Measurements from ENCODE around the gene BCL11B. TPM values are rescaled to one million over a fixed set of nuclear protein-coding genes. Genes with fewer than 3 reads are reported as not detected.

Gene BCL11B
- total RNA-seq, 2 experiments from 2014 or later = not detected

DNA sequence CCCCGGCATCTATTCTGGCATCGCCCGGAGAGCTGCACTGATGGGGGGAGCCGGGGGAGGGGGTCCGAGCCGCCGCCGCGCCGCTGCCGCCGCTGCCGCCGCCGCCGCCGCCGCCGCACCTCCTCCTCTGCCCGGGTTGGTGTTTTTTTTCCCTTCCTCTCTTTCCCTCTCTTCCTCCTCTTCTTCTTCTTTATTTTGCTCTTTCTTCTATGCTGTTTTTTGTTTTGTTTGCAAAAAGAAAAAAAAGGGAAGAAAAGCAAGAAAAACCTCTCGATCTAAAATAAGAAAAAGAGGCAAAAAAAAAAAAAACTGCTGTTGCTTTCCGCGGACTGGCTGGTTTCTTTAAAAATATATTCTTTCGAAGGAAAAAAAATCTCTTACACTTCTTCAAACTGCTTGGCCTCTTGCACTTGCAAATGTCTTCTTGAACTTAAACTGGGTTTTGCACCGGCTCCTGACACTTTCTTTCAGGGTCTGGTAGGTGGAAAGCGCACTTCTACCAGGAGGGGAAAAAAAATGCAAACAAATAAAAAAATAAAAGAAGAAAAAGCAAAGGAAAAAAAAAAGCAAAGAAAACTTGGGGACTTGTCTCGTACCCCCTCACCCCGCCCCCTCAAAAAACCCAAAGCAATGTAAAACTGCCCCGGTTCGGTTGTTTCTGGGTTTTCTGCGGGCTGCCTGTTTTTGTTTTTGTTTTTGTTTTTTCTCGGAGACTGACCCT is 616 bp downstream of the BCL11B start:
- no peak overlapping the region for H3K27ac ChIP-seq (ENCODE audit: low read depth, low read length, poor library complexity, severe bottlenecking)
- no peak overlapping the region for H2AFZ ChIP-seq (ENCODE audit: low read length)
- intact Hi-C loops (cut with micrococcal nuclease; ENCODE audit: unreplicated experiment) = no loop called here
- DNase-seq (ENCODE audit: low spot score) = no peak
- no peak for TF ChIP-seq EZH2phosphoT487 (IDR thresholded peaks at IDR 0.05; ENCODE audit: borderline replicate concordance, low read depth, low read length)
- TF ChIP-seq, protein P1, sequence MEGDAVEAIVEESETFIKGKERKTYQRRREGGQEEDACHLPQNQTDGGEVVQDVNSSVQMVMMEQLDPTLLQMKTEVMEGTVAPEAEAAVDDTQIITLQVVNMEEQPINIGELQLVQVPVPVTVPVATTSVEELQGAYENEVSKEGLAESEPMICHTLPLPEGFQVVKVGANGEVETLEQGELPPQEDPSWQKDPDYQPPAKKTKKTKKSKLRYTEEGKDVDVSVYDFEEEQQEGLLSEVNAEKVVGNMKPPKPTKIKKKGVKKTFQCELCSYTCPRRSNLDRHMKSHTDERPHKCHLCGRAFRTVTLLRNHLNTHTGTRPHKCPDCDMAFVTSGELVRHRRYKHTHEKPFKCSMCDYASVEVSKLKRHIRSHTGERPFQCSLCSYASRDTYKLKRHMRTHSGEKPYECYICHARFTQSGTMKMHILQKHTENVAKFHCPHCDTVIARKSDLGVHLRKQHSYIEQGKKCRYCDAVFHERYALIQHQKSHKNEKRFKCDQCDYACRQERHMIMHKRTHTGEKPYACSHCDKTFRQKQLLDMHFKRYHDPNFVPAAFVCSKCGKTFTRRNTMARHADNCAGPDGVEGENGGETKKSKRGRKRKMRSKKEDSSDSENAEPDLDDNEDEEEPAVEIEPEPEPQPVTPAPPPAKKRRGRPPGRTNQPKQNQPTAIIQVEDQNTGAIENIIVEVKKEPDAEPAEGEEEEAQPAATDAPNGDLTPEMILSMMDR (conservative IDR thresholded peaks at IDR 0.05; ENCODE audit: low read length) = no peak
- no peaks in the 10 kb centered on the region for H3K79me2 ChIP-seq (ENCODE audit: insufficient read depth, low read depth, low read length)
- H3K36me3 ChIP-seq (ENCODE audit: insufficient read depth, low read length) = no peaks in the 10 kb centered on the region
- H3K9me2 ChIP-seq (ENCODE audit: insufficient read depth, low read length) = no peaks in the 10 kb centered on the region
- CTCF ChIA-PET (ENCODE audit: unreplicated experiment) = no interaction called here
- H3K4me2 ChIP-seq (ENCODE audit: low read length) = no peak overlapping the region
- no TSS peak for BruUV-seq (replicated peaks)
- no peaks in the 10 kb centered on the region for H3K4me1 ChIP-seq (ENCODE audit: insufficient read depth, low read length, poor library complexity, severe bottlenecking)
- H3K4me3 ChIP-seq (ENCODE audit: low read depth, low read length, poor library complexity, severe bottlenecking) = no peak overlapping the region
- H3K9me3 ChIP-seq (ENCODE audit: low read length) = no peaks in the 10 kb centered on the region
- POLR2A ChIA-PET = no interaction called here
- H4K20me1 ChIP-seq (ENCODE audit: insufficient read depth, low read length) = no peaks in the 10 kb centered on the region

GRCh38 chr14:99270458-99271220 is 1.4 kb downstream of the BCL11B start:
- POLR2A ChIA-PET = no interaction called here
- no peaks in the 10 kb centered on the region for H3K4me1 ChIP-seq (ENCODE audit: insufficient read depth, low read length, poor library complexity, severe bottlenecking)
- TF ChIP-seq EZH2phosphoT487 (IDR thresholded peaks at IDR 0.05; ENCODE audit: borderline replicate concordance, low read depth, low read length) = no peak
- TF ChIP-seq, protein P1 (conservative IDR thresholded peaks at IDR 0.05; ENCODE audit: low read length) = no peak
- no peak overlapping the region for H3K4me2 ChIP-seq (ENCODE audit: low read length)
- no peaks in the 10 kb centered on the region for H4K20me1 ChIP-seq (ENCODE audit: insufficient read depth, low read length)
- CTCF ChIA-PET (ENCODE audit: unreplicated experiment) = no interaction called here
- H3K79me2 ChIP-seq (ENCODE audit: insufficient read depth, low read depth, low read length) = no peaks in the 10 kb centered on the region
- DNase-seq (ENCODE audit: low spot score) = no peak
- no peaks in the 10 kb centered on the region for H3K36me3 ChIP-seq (ENCODE audit: insufficient read depth, low read length)
- no peak overlapping the region for H3K27ac ChIP-seq (ENCODE audit: low read depth, low read length, poor library complexity, severe bottlenecking)
- H3K9me2 ChIP-seq (ENCODE audit: insufficient read depth, low read length) = no peaks in the 10 kb centered on the region
- no peaks in the 10 kb centered on the region for H3K9me3 ChIP-seq (ENCODE audit: low read length)
- no peak overlapping the region for H3K4me3 ChIP-seq (ENCODE audit: low read depth, low read length, poor library complexity, severe bottlenecking)
- intact Hi-C loops (cut with micrococcal nuclease; ENCODE audit: unreplicated experiment) = no loop called here
- no TSS peak for BruUV-seq (replicated peaks)
- H2AFZ ChIP-seq (ENCODE audit: low read length) = no peak overlapping the region

Measured in OCI-LY7 (cell line).